Stimulated activated CD8-positive, alpha-beta memory T cell treated with anti-CD3 and anti-CD28 coated beads, Interleukin-12 subunit alpha, Interleukin-12 subunit beta, amount 100 ng/mL, for 1 hour (primary cell): ENCODE results near the gene PCNX3.
"Not testable (repeated sequence)": the region's sequence is repeated elsewhere in the genome, so short reads cannot be mapped to it uniquely, and the experiment has no call there.

Source experiments
- DNase-seq: peaks from one replicate; pipeline ENCODE4 v3.0.0-alpha.2; 2020; ENCODE audit warnings: low read depth

The PCNX3 gene

GRCh38 chr11:65620666-65621065 lies 5.1 kb downstream of the PCNX3 start:
- no peak for DNase-seq

- DNase-seq, result no peak
These were observed 5.9 kb downstream of the PCNX3 start for GRCh38 chr11:65621460-65621859.

- DNase-seq, result no peak
These were observed 6.4 kb downstream of the PCNX3 start for GRCh38 chr11:65622011-65622410.

GRCh38 chr11:65623177-65623576 lies 7.6 kb downstream of the PCNX3 start:
- no peak for DNase-seq

- no peak for DNase-seq
These were observed 8.5 kb downstream of the PCNX3 start for GRCh38 chr11:65623852-65624616.

GRCh38 chr11:65624931-65625627 lies 9.5 kb downstream of the PCNX3 start:
- DNase-seq, result no peak

GRCh38 chr11:65625628-65626342 lies 10.2 kb downstream of the PCNX3 start:
- no peak for DNase-seq

GRCh38 chr11:65627202-65627601 lies 11.6 kb downstream of the PCNX3 start:
- no peak for DNase-seq

GRCh38 chr11:65629579-65629978 lies 14.0 kb downstream of the PCNX3 start:
- DNase-seq, result no peak

GRCh38 chr11:65630215-65630614 lies 14.6 kb downstream of the PCNX3 start:
- no peak for DNase-seq

- no peak for DNase-seq
These were observed 18.0 kb downstream of the PCNX3 start for GRCh38 chr11:65633390-65634108.

GRCh38 chr11:65634109-65634436 lies 18.5 kb downstream of the PCNX3 start:
- no peak for DNase-seq

- no peak for DNase-seq
These were observed 18.9 kb downstream of the PCNX3 start for GRCh38 chr11:65634440-65634839.

- no peak for DNase-seq
These were observed 19.5 kb downstream of the PCNX3 start for GRCh38 chr11:65634905-65635731.

- no peak for DNase-seq
These were observed 20.8 kb downstream of the PCNX3 start for GRCh38 chr11:65636108-65637031.

GRCh38 chr11:65637032-65637557 lies 21.5 kb downstream of the PCNX3 start:
- DNase-seq, result no peak

- no peak for DNase-seq
These were observed 22.3 kb downstream of the PCNX3 start, which contains the start of gene SIPA1 for GRCh38 chr11:65637794-65638419. Gene SIPA1 (plus strand): TSS chr11:65638101. CDS start chr11:65640922, 2,821 bp downstream.

- DNase-seq, result not testable (repeated sequence)
These were observed 23.6 kb downstream of the PCNX3 start for GRCh38 chr11:65639228-65639597.

- no peak for DNase-seq
These were observed 24.3 kb downstream of the PCNX3 start for GRCh38 chr11:65639623-65640482.
